ENCODE measurements around the gene BICD1. TPM values are rescaled to one million over a fixed set of nuclear protein-coding genes. Genes with fewer than 3 reads are reported as not detected.

The BICD1 gene
- total RNA-seq: 10 to 100 TPM; 17.8 to 18.7 TPM

DNA sequence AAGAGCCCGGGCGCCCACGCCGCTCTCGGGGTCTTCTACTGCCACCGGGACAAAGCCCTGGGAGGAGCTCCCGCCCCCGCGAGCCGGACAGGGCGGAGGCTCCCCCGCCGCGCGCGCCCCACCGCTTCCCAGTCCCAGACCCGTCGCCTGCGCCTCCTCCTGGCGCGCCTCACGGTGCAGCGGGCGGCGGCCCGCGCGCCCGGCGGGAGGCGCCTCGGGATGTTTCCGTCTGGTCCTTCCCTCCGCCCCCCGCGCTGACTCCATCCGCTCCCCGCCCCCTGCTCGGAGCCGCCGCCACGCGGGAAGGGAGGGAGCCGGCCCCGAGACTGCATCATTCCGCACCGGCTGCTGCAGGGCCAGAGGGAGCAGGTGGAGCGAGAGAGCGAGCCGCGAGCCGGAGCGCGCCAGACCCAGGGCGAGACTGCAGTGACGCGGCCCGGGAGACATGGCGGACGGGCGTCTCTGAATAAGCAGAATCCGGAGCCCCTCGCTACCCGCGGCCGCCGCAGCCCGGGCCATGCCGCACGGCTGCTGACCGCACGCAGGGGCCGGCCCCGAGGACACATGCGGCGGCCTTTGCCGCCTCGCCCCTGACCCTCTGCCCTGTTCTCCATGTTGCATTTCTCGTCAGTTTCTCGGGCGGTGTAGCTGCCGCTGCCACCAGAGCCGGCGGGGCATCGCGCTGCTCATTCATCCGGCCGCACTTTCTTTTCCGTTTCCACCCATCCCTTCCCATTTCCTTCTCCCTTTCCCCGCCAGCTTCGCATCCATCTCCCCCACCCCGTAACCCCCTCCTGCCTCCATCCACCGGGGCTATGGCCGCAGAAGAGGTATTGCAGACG lies at the start of gene BICD1:
TSS of gene BICD1 (plus strand) at position 331 of the 842 bp plus-strand sequence. CDS start at position 816, 485 bp downstream.
- Mint-ChIP-seq H3K9me3 (no peaks in the 10 kb centered on the region), H3K27me3 (no peaks in the 10 kb centered on the region), H3K4me1 (peaks cover 18% of the 10 kb centered on the region), H3K27ac (peak within 1 kb of the TSS; percentile 87), H3K4me3 (peak within 1 kb of the TSS; percentile 90), H3K36me3 (no peaks in the 10 kb centered on the region)
- POLR2A ChIA-PET: interaction anchor here (0.5 to 2.1 kb wide), 8 partner anchors 28 to 378 kb away, joined by 3 to 11 read pairs (median 4); partner anchors contain the start of genes AMN1 and RESF1
- DNase-seq (peak; percentile 83), ATAC-seq (ENCODE audit: low read depth) (peak; percentile 87)

DNA sequence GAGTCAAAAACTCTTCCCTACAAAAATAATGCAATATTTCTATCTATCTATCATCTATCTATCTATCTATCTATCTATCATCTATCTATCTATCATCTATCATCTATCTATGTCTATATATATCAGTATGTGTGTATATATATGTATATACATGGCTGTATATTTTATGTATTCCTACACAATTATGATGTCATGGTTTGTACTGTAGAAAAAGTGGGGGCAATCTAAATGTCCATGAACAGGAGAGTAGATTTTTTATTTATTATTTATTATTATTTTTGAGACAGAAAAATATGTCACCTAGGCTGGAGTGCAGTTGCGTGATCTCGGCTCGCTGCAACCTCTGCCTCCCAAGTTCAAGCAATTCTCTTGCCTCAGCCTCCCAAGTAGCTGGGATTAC lies 45.6 kb upstream of the BICD1 start:
- no peak overlapping the region for H3K4me3 Mint-ChIP-seq
- POLR2A ChIA-PET: interaction anchor here (0.6 to 1.3 kb wide), 4 partner anchors 16 to 408 kb away, joined by 3 to 6 read pairs (median 4); partner anchors contain the start of gene BICD1
- H3K9me3 Mint-ChIP-seq: peaks cover 2% of the 10 kb centered on the region
- no peaks in the 10 kb centered on the region for H3K36me3 Mint-ChIP-seq
- H3K27me3 Mint-ChIP-seq: no peaks in the 10 kb centered on the region
- no peak for DNase-seq
- H3K27ac Mint-ChIP-seq: no peak overlapping the region
- H3K4me1 Mint-ChIP-seq: peaks cover 7% of the 10 kb centered on the region
- no peak for ATAC-seq (ENCODE audit: low read depth)

GRCh38 chr12:32062881-32063280 lies 43.8 kb upstream of the BICD1 start:
- ATAC-seq (ENCODE audit: low read depth): no peak
- H3K27ac Mint-ChIP-seq: no peak overlapping the region
- no peaks in the 10 kb centered on the region for H3K9me3 Mint-ChIP-seq
- no peaks in the 10 kb centered on the region for H3K36me3 Mint-ChIP-seq
- H3K27me3 Mint-ChIP-seq: no peaks in the 10 kb centered on the region
- H3K4me3 Mint-ChIP-seq: no peak overlapping the region
- POLR2A ChIA-PET: no interaction called here
- H3K4me1 Mint-ChIP-seq: peaks cover 9% of the 10 kb centered on the region
- DNase-seq: no peak

GRCh38 chr12:32063796-32064195 lies 42.9 kb upstream of the BICD1 start:
- ATAC-seq (ENCODE audit: low read depth) (no peak), DNase-seq (no peak)
- Mint-ChIP-seq H3K9me3 (no peaks in the 10 kb centered on the region), H3K4me3 (no peak overlapping the region), H3K27ac (no peak overlapping the region), H3K4me1 (peaks cover 9% of the 10 kb centered on the region), H3K36me3 (no peaks in the 10 kb centered on the region), H3K27me3 (no peaks in the 10 kb centered on the region)
- POLR2A ChIA-PET: no interaction called here

DNA sequence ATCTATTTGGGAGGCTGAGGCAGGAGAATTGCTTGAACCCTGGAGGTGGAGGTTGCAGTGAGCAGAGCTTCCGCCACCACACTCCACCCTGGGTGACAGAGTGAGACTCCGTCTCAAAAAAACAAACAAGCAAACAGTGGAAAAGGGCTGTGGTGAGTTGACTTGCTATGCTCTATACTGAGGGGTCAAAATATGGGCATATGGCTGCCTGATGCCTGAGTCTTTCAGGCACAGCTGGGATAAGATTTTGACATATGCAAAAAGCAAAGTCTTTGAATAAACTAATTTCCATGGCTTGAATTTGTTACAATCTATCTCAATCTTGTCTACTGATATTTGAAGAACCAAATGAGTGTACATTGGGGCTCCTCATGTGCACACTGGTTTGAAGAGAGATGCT lies 40.4 kb upstream of the BICD1 start:
- peaks cover 3% of the 10 kb centered on the region for H3K4me1 Mint-ChIP-seq
- H3K27ac Mint-ChIP-seq: no peak overlapping the region
- H3K4me3 Mint-ChIP-seq: no peak overlapping the region
- DNase-seq (no peak), ATAC-seq (ENCODE audit: low read depth) (no peak)
- no peaks in the 10 kb centered on the region for H3K9me3 Mint-ChIP-seq
- no peaks in the 10 kb centered on the region for H3K36me3 Mint-ChIP-seq
- no peaks in the 10 kb centered on the region for H3K27me3 Mint-ChIP-seq
- POLR2A ChIA-PET: no interaction called here

- ATAC-seq (ENCODE audit: low read depth) (no peak), DNase-seq (no peak)
- Mint-ChIP-seq H3K27ac (no peak overlapping the region), H3K4me3 (no peak overlapping the region), H3K36me3 (no peaks in the 10 kb centered on the region), H3K9me3 (no peaks in the 10 kb centered on the region), H3K4me1 (peaks cover 2% of the 10 kb centered on the region), H3K27me3 (no peaks in the 10 kb centered on the region)
- POLR2A ChIA-PET: no interaction called here
Measured at GRCh38 chr12:32069071-32069470, 37.6 kb upstream of the BICD1 start.

DNA sequence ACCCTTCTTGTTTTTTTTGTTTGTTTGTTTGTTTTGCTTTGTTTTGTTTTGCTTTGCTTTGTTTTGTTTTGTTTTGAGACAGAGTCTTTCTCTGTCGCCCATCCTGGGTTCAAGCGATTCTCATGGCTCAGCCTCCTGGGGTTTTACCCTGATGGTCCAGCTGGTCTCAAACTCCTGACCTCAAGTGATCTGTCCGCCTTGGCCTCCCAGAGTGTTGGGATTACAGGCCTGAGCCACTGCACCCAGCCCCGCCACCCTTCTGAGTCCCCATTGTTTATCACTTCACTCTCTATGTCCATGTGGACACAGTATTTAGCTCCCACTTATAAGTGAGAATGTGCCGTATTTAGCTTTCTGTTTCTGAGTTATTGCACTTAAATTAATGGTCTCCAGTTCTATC lies 36.9 kb upstream of the BICD1 start:
- POLR2A ChIA-PET: no interaction called here
- Mint-ChIP-seq H3K36me3 (no peaks in the 10 kb centered on the region), H3K4me3 (no peak overlapping the region), H3K9me3 (no peaks in the 10 kb centered on the region), H3K4me1 (peaks cover 2% of the 10 kb centered on the region), H3K27ac (no peak overlapping the region), H3K27me3 (no peaks in the 10 kb centered on the region)
- ATAC-seq (ENCODE audit: low read depth): no peak
- DNase-seq: no peak

- Mint-ChIP-seq H3K27ac (no peak overlapping the region), H3K9me3 (no peaks in the 10 kb centered on the region), H3K36me3 (no peaks in the 10 kb centered on the region), H3K4me1 (peaks cover 2% of the 10 kb centered on the region), H3K4me3 (no peak overlapping the region), H3K27me3 (no peaks in the 10 kb centered on the region)
- no peak for DNase-seq
- no peak for ATAC-seq (ENCODE audit: low read depth)
- POLR2A ChIA-PET: interaction anchor here (0.6 kb wide), 1 partner anchor 445 kb away, joined by 3 read pairs; no protein-coding TSS in a partner anchor
Measured at GRCh38 chr12:32070370-32070769, 36.3 kb upstream of the BICD1 start.

GRCh38 chr12:32072102-32072501 lies 34.5 kb upstream of the BICD1 start:
- DNase-seq: no peak
- Mint-ChIP-seq H3K4me3 (no peak overlapping the region), H3K36me3 (no peaks in the 10 kb centered on the region), H3K9me3 (no peaks in the 10 kb centered on the region), H3K27ac (no peak overlapping the region), H3K4me1 (no peaks in the 10 kb centered on the region), H3K27me3 (peaks cover 2% of the 10 kb centered on the region)
- POLR2A ChIA-PET: no interaction called here
- ATAC-seq (ENCODE audit: low read depth): no peak

GRCh38 chr12:32074432-32074831 lies 32.2 kb upstream of the BICD1 start:
- ATAC-seq (ENCODE audit: low read depth): no peak
- H3K4me3 Mint-ChIP-seq: no peak overlapping the region
- H3K9me3 Mint-ChIP-seq: no peaks in the 10 kb centered on the region
- peaks cover 2% of the 10 kb centered on the region for H3K27me3 Mint-ChIP-seq
- no peaks in the 10 kb centered on the region for H3K36me3 Mint-ChIP-seq
- POLR2A ChIA-PET: no interaction called here
- no peaks in the 10 kb centered on the region for H3K4me1 Mint-ChIP-seq
- no peak overlapping the region for H3K27ac Mint-ChIP-seq
- DNase-seq: no peak

GRCh38 chr12:32076941-32077340 lies 29.7 kb upstream of the BICD1 start:
- H3K36me3 Mint-ChIP-seq: no peaks in the 10 kb centered on the region
- no peak overlapping the region for H3K27ac Mint-ChIP-seq
- DNase-seq (no peak), ATAC-seq (ENCODE audit: low read depth) (no peak)
- peaks cover 2% of the 10 kb centered on the region for H3K27me3 Mint-ChIP-seq
- POLR2A ChIA-PET: no interaction called here
- H3K4me1 Mint-ChIP-seq: no peaks in the 10 kb centered on the region
- H3K9me3 Mint-ChIP-seq: no peaks in the 10 kb centered on the region
- no peak overlapping the region for H3K4me3 Mint-ChIP-seq

DNA sequence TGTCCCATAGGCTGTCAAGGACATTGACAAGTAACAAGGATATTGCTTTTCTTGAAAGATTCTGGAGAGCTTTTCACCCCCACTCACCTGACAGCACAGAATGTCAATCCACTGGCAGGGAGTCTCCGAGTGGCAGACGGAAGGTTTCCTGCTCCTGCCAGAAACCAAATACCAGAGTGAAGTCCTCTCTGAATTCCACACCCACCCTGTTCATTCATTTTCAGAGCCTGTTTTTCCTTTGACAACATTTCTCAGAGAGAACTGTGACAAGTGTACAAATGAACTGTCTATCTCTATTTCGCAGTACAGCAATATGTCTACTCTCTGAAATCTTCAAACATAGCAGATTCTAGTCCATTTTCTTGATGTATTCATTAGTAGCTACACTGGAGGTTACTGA lies 26.2 kb upstream of the BICD1 start:
- Mint-ChIP-seq H3K27me3 (peaks cover 2% of the 10 kb centered on the region), H3K9me3 (no peaks in the 10 kb centered on the region), H3K4me3 (no peak overlapping the region), H3K4me1 (no peaks in the 10 kb centered on the region), H3K36me3 (no peaks in the 10 kb centered on the region), H3K27ac (no peak overlapping the region)
- DNase-seq (no peak), ATAC-seq (ENCODE audit: low read depth) (no peak)
- POLR2A ChIA-PET: no interaction called here

DNA sequence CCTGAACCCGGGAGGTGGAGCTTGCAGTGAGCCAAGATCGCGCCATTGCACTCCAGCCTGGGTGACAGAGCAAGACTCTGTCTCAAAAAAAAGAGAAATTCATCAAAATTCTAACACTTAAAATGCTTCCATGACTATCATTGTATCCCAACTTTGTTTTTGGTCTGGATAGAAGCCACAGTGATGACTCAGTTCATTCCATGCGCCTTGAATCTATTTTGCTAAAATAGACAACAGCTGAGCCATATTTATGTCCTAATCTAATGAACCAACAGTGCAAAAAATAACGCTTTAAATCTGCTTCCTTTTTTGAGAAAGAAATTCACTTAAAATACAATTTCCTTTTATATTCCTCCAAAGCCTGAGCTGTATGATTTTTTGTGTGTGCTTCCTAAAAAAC lies 23.2 kb upstream of the BICD1 start:
- Mint-ChIP-seq H3K27me3 (no peaks in the 10 kb centered on the region), H3K36me3 (no peaks in the 10 kb centered on the region), H3K4me3 (no peak overlapping the region), H3K4me1 (no peaks in the 10 kb centered on the region), H3K9me3 (peaks cover 1% of the 10 kb centered on the region), H3K27ac (no peak overlapping the region)
- POLR2A ChIA-PET: no interaction called here
- ATAC-seq (ENCODE audit: low read depth) (no peak), DNase-seq (no peak)

- POLR2A ChIA-PET: no interaction called here
- H3K36me3 Mint-ChIP-seq: no peaks in the 10 kb centered on the region
- no peaks in the 10 kb centered on the region for H3K27me3 Mint-ChIP-seq
- ATAC-seq (ENCODE audit: low read depth) (no peak), DNase-seq (no peak)
- peaks cover 1% of the 10 kb centered on the region for H3K9me3 Mint-ChIP-seq
- no peak overlapping the region for H3K4me3 Mint-ChIP-seq
- no peaks in the 10 kb centered on the region for H3K4me1 Mint-ChIP-seq
- no peak overlapping the region for H3K27ac Mint-ChIP-seq
Measured at GRCh38 chr12:32084017-32084688, 22.5 kb upstream of the BICD1 start.

Measured in activated naive CD8-positive, alpha-beta T cell treated with anti-CD3 and anti-CD28 coated beads, Interleukin-2, amount 10 ng/mL, durations not matched to agents 7 days and 5 days (primary cell).